Measurements from ENCODE around the gene FRMD4A.

- no peak for TF ChIP-seq CTCF (IDR thresholded peaks at IDR 0.05; ENCODE audit: borderline replicate concordance, extremely low read depth, low read length, poor library complexity, severe bottlenecking)
- TF ChIP-seq EZH2 (IDR thresholded peaks at IDR 0.05; ENCODE audit: borderline replicate concordance, low read depth, low read length, severe bottlenecking) = no peak
Measured at GRCh38 chr10:14282276-14282675, 48.4 kb downstream of the FRMD4A start.
